ENCODE measurements around the gene PSKH1. TPM values are rescaled to one million over a fixed set of nuclear protein-coding genes. Genes with fewer than 3 reads are reported as not detected.

PSKH1 gene
- total and polyA plus RNA-seq, 4 donors: 11.8 to 32.9 (median 21.2) TPM

DNA sequence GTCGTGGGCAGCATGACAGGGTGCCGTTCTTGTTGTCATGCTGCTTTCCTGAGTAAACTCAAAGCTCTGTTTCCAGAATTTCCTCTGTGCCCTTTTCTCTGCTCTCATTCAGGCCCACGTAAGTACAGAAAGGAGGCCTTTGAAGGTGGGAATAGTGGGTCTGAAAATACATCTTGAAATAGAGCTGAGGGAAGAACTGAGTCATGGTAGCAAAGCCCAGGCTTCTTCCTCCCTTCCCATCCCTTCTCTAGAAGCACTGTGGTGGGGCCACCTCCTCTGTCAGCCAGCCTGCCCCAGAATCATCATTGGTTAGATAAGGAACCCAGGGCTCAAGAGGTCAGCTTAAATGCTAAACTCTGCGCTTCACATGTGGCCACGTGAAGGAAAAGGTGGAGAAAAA lies 29.2 kb downstream of the PSKH1 start:
- WGBS, 2 donors: 69 to 71% methylated on average over 5 of the region's 5 CpGs
- TF ChIP-seq, protein P1, sequence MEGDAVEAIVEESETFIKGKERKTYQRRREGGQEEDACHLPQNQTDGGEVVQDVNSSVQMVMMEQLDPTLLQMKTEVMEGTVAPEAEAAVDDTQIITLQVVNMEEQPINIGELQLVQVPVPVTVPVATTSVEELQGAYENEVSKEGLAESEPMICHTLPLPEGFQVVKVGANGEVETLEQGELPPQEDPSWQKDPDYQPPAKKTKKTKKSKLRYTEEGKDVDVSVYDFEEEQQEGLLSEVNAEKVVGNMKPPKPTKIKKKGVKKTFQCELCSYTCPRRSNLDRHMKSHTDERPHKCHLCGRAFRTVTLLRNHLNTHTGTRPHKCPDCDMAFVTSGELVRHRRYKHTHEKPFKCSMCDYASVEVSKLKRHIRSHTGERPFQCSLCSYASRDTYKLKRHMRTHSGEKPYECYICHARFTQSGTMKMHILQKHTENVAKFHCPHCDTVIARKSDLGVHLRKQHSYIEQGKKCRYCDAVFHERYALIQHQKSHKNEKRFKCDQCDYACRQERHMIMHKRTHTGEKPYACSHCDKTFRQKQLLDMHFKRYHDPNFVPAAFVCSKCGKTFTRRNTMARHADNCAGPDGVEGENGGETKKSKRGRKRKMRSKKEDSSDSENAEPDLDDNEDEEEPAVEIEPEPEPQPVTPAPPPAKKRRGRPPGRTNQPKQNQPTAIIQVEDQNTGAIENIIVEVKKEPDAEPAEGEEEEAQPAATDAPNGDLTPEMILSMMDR (IDR thresholded peaks at IDR 0.05; ENCODE audit: control extremely low read depth, extremely low read depth): no peak
- Histone ChIP-seq H3K27me3 (ENCODE audit: control insufficient read depth in 3 of 3, insufficient read depth in 3 of 3, low read length in 2 of 3) (no peaks in the 10 kb centered on the region), H3K36me3 (ENCODE audit: control insufficient read depth in 4 of 4, insufficient read depth in 4 of 4, low read length in 4 of 4) (peaks cover 0 to 19% (median 12%) of the 10 kb centered on the region in 4 donors), H3K9me3 (ENCODE audit: control insufficient read depth in 4 of 4, insufficient read depth in 3 of 4, low read length in 3 of 4) (no peaks in the 10 kb centered on the region), H3K4me3 (no peak overlapping the region), H3K4me1 (ENCODE audit: control insufficient read depth in 5 of 5, insufficient read depth in 5 of 5, low read length in 5 of 5) (peaks cover 0 to 15% (median 1%) of the 10 kb centered on the region in 5 donors), H3K9ac (ENCODE audit: insufficient read depth in 1 of 2, low read length in 2 of 2) (no peak overlapping the region), H3K27ac (ENCODE audit: low read depth in 1 of 2, low read length in 1 of 2) (peak overlapping the region in 1 of 2 donors; percentile 52)
- DNase-seq (no peak), ATAC-seq (ENCODE audit: insufficient read depth, low FRiP score) (no peak)

DNA sequence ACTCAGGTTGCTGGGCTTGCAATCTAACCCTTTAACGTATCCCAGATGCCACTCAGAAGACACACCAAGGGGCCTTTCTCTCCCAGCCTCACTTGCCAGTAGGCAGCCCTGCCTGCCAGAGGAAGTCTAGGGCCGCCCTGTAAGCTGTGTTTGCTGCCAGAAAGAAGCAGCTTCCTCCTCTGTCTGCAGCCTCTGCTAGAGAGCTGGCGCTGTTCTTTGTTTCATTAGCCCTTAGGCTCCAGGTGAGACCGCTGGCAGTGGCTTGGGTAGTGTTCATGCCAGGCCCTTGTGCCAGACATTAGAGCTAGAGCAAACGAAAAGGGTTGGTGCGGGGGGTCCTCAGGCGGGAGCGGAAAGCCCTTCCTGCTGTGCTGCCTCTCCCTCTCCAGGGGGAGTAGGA lies 29.7 kb downstream of the PSKH1 start:
- peaks cover 0 to 15% (median 0%) of the 10 kb centered on the region in 5 donors for H3K4me1 ChIP-seq (ENCODE audit: control insufficient read depth in 5 of 5, insufficient read depth in 5 of 5, low read length in 5 of 5)
- H3K9me3 ChIP-seq (ENCODE audit: control insufficient read depth in 4 of 4, insufficient read depth in 3 of 4, low read length in 3 of 4): no peaks in the 10 kb centered on the region
- H3K27me3 ChIP-seq (ENCODE audit: control insufficient read depth in 3 of 3, insufficient read depth in 3 of 3, low read length in 2 of 3): no peaks in the 10 kb centered on the region
- no peak overlapping the region for H3K9ac ChIP-seq (ENCODE audit: insufficient read depth in 1 of 2, low read length in 2 of 2)
- no peak overlapping the region for H3K4me3 ChIP-seq
- H3K27ac ChIP-seq (ENCODE audit: low read depth in 1 of 2, low read length in 1 of 2): peak overlapping the region in 1 of 2 donors; percentile 23
- ATAC-seq (ENCODE audit: insufficient read depth, low FRiP score): no peak
- WGBS, 2 donors: 69 to 79% methylated on average over 8 of the region's 8 CpGs
- TF ChIP-seq, protein P1 (IDR thresholded peaks at IDR 0.05; ENCODE audit: control extremely low read depth, extremely low read depth): no peak
- DNase-seq: no peak
- H3K36me3 ChIP-seq (ENCODE audit: control insufficient read depth in 4 of 4, insufficient read depth in 4 of 4, low read length in 4 of 4): peaks cover 0 to 22% (median 11%) of the 10 kb centered on the region in 4 donors

DNA sequence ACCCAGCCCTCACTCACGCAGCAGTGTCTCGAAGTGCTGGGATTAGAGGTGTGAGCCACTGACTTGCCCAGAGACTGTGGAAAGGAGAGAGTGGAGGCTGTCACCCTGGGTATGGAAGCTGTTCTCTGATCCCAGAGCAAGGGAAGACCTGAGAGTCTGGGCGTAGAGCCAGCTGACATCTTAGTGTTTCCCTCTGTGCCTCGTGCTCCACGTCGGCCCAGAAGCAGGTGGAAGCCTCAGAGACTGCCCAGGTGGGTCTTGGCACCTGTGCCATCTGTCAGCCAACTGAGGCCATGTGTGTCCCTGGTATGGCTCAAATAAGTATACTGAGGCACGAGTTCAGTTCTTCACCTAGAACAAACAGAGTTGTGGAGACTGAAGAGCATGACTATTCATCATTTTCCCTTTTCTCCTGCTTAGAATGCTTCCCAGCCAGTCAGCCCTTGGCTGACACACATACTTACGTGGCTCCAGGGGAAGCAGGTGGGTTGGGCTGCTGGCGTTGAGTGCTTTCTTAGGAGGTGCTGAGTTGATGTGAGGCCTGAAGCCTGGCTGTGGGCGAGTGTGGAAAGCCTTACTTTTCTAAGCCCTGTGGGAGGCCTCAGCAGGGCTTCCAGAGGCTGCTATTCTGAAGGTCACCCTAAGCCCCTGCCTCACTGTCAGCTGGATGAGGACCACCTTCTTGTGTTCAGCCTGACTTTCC lies 30.5 kb downstream of the PSKH1 start:
- H3K36me3 ChIP-seq (ENCODE audit: control insufficient read depth in 4 of 4, insufficient read depth in 4 of 4, low read length in 4 of 4): peaks cover 0 to 20% (median 11%) of the 10 kb centered on the region in 4 donors
- DNase-seq (no peak), ATAC-seq (ENCODE audit: insufficient read depth, low FRiP score) (no peak)
- H3K9me3 ChIP-seq (ENCODE audit: control insufficient read depth in 4 of 4, insufficient read depth in 3 of 4, low read length in 3 of 4): no peaks in the 10 kb centered on the region
- no peak overlapping the region for H3K4me3 ChIP-seq
- H3K27ac ChIP-seq (ENCODE audit: low read depth in 1 of 2, low read length in 1 of 2): peak overlapping the region; percentile 23 to 46
- no peaks in the 10 kb centered on the region for H3K27me3 ChIP-seq (ENCODE audit: control insufficient read depth in 3 of 3, insufficient read depth in 3 of 3, low read length in 2 of 3)
- TF ChIP-seq, protein P1 (IDR thresholded peaks at IDR 0.05; ENCODE audit: control extremely low read depth, extremely low read depth): no peak
- no peak overlapping the region for H3K9ac ChIP-seq (ENCODE audit: insufficient read depth in 1 of 2, low read length in 2 of 2)
- 74 to 83% methylated on average over 10 of the region's 10 CpGs for WGBS, 2 donors
- peaks cover 0 to 15% (median 0%) of the 10 kb centered on the region in 5 donors for H3K4me1 ChIP-seq (ENCODE audit: control insufficient read depth in 5 of 5, insufficient read depth in 5 of 5, low read length in 5 of 5)

Data from lung (tissue), 12 donors.